GM13977 (cell line): ENCODE measurements around the gene RINL.

Experiments used
- DNase-seq: peaks from one replicate; pipeline ENCODE4 v3.0.0; 2012; ENCODE audit warnings: low spot score
- CTCF ChIP-seq: IDR thresholded peaks from 2 replicates; pipeline ENCODE4 v1.5.1; 2012; ENCODE audit warnings: mild to moderate bottlenecking, control low read depth; ENCODE audit not compliant: insufficient read depth; ENCODE audit errors: extremely low read depth, missing control alignments
- in situ Hi-C: fragments of 300-500 bp; cut with MboI; formaldehyde crosslinking; loops from one replicate; pipeline ENCODE4 v1.12.0; 2022; ENCODE audit warnings: low sequenced_read_pairs, low pct_unique_long_range_greater_than_20kb, mixed read lengths, inconsistent platforms; ENCODE audit not compliant: unreplicated experiment

The RINL gene

GRCh38 chr19:38919837-38920601 lies 41.9 kb upstream of the RINL start:
- in situ Hi-C loops: loop anchor here (25.0 kb wide), 1 partner anchor 183 kb away; the partner anchor contains the start of gene CAPN12
- no peak for DNase-seq
- no peak for TF ChIP-seq CTCF

GRCh38 chr19:38918526-38918925 lies 40.5 kb upstream of the RINL start:
- no peak for TF ChIP-seq CTCF
- in situ Hi-C loops: loop anchor here (25.0 kb wide), 1 partner anchor 181 kb away; the partner anchor contains the start of gene CAPN12
- DNase-seq: no peak

GRCh38 chr19:38917921-38918491 lies 39.9 kb upstream of the RINL start:
- DNase-seq: no peak

GRCh38 chr19:38917516-38917915 lies 39.4 kb upstream of the RINL start:
- in situ Hi-C loops: loop anchor here (25.0 kb wide), 1 partner anchor 180 kb away; the partner anchor contains the start of gene CAPN12
- no peak for DNase-seq
- TF ChIP-seq CTCF: no peak

More at GRCh38 chr19:38917921-38918491, 39.9 kb upstream of the RINL start:
- no peak for TF ChIP-seq CTCF
- in situ Hi-C loops: loop anchor here (25.0 kb wide), 1 partner anchor 181 kb away; the partner anchor contains the start of gene CAPN12

- in situ Hi-C loops: loop anchor here (25.0 kb wide), 1 partner anchor 178 kb away; the partner anchor contains the start of gene CAPN12
- TF ChIP-seq CTCF: no peak
- DNase-seq: no peak
Measured at GRCh38 chr19:38915329-38916321, 37.5 kb upstream of the RINL start.

- in situ Hi-C loops: loop anchor here (25.0 kb wide), 1 partner anchor 177 kb away; the partner anchor contains the start of gene CAPN12
- no peak for DNase-seq
- TF ChIP-seq CTCF: no peak
Measured at GRCh38 chr19:38913958-38914357, 35.9 kb upstream of the RINL start.
